Mesenchymal stem cell (in vitro differentiated cells and primary cell): ENCODE measurements around the gene CCDC171.
"Not testable (repeated sequence)": the region's sequence is repeated elsewhere in the genome, so short reads cannot be mapped to it uniquely, and the experiment has no call there.

Experiments
- DNase-seq: peaks from one replicate; pipeline ENCODE4 v3.0.0-alpha.2; 2013
- H2AFZ ChIP-seq: one replicate; pipeline ENCODE4 v1.6.1; 2013; ENCODE audit warnings: low read depth, mild to moderate bottlenecking, control low read depth, inconsistent platforms, low read length, moderate library complexity
- H2AK5ac ChIP-seq: 2 replicates; pipeline ENCODE4 v1.6.1; 2013; ENCODE audit warnings: low read length, moderate library complexity, mild to moderate bottlenecking, inconsistent platforms; ENCODE audit not compliant: severe bottlenecking
- H2BK120ac ChIP-seq: one replicate; pipeline ENCODE4 v1.6.1; 2013; ENCODE audit warnings: low read depth, mild to moderate bottlenecking, inconsistent platforms, low read length, moderate library complexity
- H2BK12ac ChIP-seq, 2 experiments: one replicate each; pipeline ENCODE4 v1.6.1; 2013; ENCODE audit warnings: inconsistent platforms in 2 of 2, low read length in 2 of 2, mild to moderate bottlenecking in 2 of 2, moderate library complexity in 2 of 2, control low read depth in 1 of 2
- H2BK15ac ChIP-seq: one replicate; pipeline ENCODE4 v1.6.1; 2013; ENCODE audit warnings: mild to moderate bottlenecking, low read depth, inconsistent platforms; ENCODE audit not compliant: poor library complexity, severe bottlenecking
- H2BK5ac ChIP-seq: 2 replicates; pipeline ENCODE4 v1.6.1; 2013; ENCODE audit warnings: low read depth, mild to moderate bottlenecking, low read length, control low read depth, inconsistent platforms; ENCODE audit not compliant: poor library complexity, severe bottlenecking
- H3K14ac ChIP-seq, 2 experiments: one replicate each; pipeline ENCODE4 v1.6.1; 2013; ENCODE audit warnings: inconsistent platforms in 2 of 2, low read length in 2 of 2, control low read depth in 1 of 2, mild to moderate bottlenecking in 1 of 2, moderate library complexity in 1 of 2
- H3K18ac ChIP-seq, 2 experiments: one replicate each; pipeline ENCODE4 v1.6.1; 2013; ENCODE audit warnings: inconsistent platforms in 2 of 2, low read length in 2 of 2, control low read depth in 1 of 2, low read depth in 1 of 2, mild to moderate bottlenecking in 1 of 2
- H3K23ac ChIP-seq, 2 experiments: one replicate each; pipeline ENCODE4 v1.6.1; 2013; ENCODE audit warnings: inconsistent platforms in 2 of 2, low read length in 2 of 2, mild to moderate bottlenecking in 2 of 2, moderate library complexity in 2 of 2, control low read depth in 1 of 2
- H3K27ac ChIP-seq: 2 replicates; pipeline ENCODE4 v1.5.1; 2013; ENCODE audit warnings: mild to moderate bottlenecking, moderate library complexity, low read length, control low read depth, inconsistent platforms; ENCODE audit not compliant: poor library complexity, severe bottlenecking
- H3K27me3 ChIP-seq, 2 experiments: 2 replicates each; pipeline versions ENCODE4 v1.6.1 to v1.7.0; 2013; ENCODE audit warnings: low read length in 2 of 2, mild to moderate bottlenecking in 2 of 2, moderate library complexity in 2 of 2, control low read depth in 1 of 2, inconsistent platforms in 1 of 2; ENCODE audit not compliant: control insufficient read depth in 1 of 2, insufficient read depth in 1 of 2
- H3K36me3 ChIP-seq, 2 experiments: 2 replicates each; pipeline versions ENCODE4 v1.6.1 to v1.7.0; 2013; ENCODE audit warnings: low read length in 2 of 2, control low read depth in 1 of 2, inconsistent platforms in 1 of 2, low read depth in 1 of 2, mild to moderate bottlenecking in 1 of 2; ENCODE audit not compliant: insufficient read depth in 2 of 2, control insufficient read depth in 1 of 2
- H3K4ac ChIP-seq, 2 experiments: one replicate each; pipeline ENCODE4 v1.6.1; 2013; ENCODE audit warnings: inconsistent platforms in 2 of 2, low read length in 2 of 2, mild to moderate bottlenecking in 2 of 2, moderate library complexity in 2 of 2, control low read depth in 1 of 2, low read depth in 1 of 2
- H3K4me1 ChIP-seq: 2 replicates; pipeline ENCODE4 v1.6.1; 2013; ENCODE audit warnings: low read depth, low read length, control low read depth; ENCODE audit not compliant: control insufficient read depth, insufficient read depth
- H3K4me2 ChIP-seq: 2 replicates; pipeline ENCODE4 v1.6.1; 2013; ENCODE audit warnings: low read length, mild to moderate bottlenecking, inconsistent platforms; ENCODE audit not compliant: poor library complexity, severe bottlenecking
- H3K4me3 ChIP-seq, 2 experiments: 2 replicates each; pipeline versions ENCODE4 v1.5.1 to v1.7.0; 2013; ENCODE audit warnings: low read length in 2 of 2, mild to moderate bottlenecking in 2 of 2, control low read depth in 1 of 2, low read depth in 1 of 2; ENCODE audit not compliant: insufficient read depth in 1 of 2
- H3K79me1 ChIP-seq: replicated peaks from 2 replicates; pipeline ENCODE4 v1.6.1; 2013; ENCODE audit warnings: mild to moderate bottlenecking, control low read depth, low read length, inconsistent platforms; ENCODE audit not compliant: poor library complexity, severe bottlenecking
- H3K9ac ChIP-seq: 2 replicates; pipeline ENCODE4 v1.7.0; 2013; ENCODE audit warnings: mild to moderate bottlenecking, low read length, moderate library complexity
- H3K9me3 ChIP-seq: 2 replicates; pipeline ENCODE4 v1.7.0; 2013; ENCODE audit warnings: mild to moderate bottlenecking, low read length; ENCODE audit not compliant: control insufficient read depth
- H4K8ac ChIP-seq: one replicate; pipeline ENCODE4 v1.6.1; 2013; ENCODE audit warnings: inconsistent platforms, mild to moderate bottlenecking, low read length, moderate library complexity
- H4K91ac ChIP-seq: one replicate; pipeline ENCODE4 v1.6.1; 2013; ENCODE audit warnings: mild to moderate bottlenecking, low read length, inconsistent platforms
- WGBS: methylation state at CpG from one replicate; pipeline ENCODE4 v1.1.7; 2013; ENCODE audit warnings: mixed read lengths; 5-methylcytosine and 5-hydroxymethylcytosine counted together

The CCDC171 gene

DNA sequence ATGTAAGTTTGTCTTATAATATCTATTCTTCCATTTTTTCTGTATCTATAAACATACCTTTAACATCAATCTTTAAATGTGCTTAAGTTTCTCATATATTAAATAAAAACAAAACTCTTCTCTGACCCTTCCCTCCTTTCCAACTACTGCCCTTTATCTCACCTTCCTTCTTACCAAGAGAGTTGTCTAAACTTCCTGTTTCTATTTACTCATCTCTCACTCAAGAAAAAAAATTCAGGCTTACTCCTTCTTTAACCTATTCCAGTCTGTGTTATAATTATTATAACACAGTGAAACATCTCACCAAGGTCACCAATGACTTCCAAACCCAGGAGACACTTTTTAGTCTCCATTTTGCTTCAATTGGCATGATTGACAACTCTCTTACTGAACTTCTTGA lies 140.9 kb downstream of the CCDC171 start:
- Histone ChIP-seq H3K27ac (no peak overlapping the region), H4K8ac (no peak overlapping the region), H3K18ac (no peak overlapping the region), H2BK12ac (no peak overlapping the region), H3K4me2 (no peak overlapping the region), H2BK5ac (no peak overlapping the region), H3K23ac (no peak overlapping the region), H3K9ac (no peak overlapping the region), H3K4ac (no peak overlapping the region), H2AK5ac (no peak overlapping the region), H3K36me3 (no peaks in the 10 kb centered on the region), H3K4me3 (no peak overlapping the region), H3K4me1 (no peaks in the 10 kb centered on the region), H3K27me3 (no peaks in the 10 kb centered on the region), H3K79me1 (no peaks in the 10 kb centered on the region), H3K14ac (no peak overlapping the region), H2BK15ac (no peak overlapping the region), H3K9me3 (no peaks in the 10 kb centered on the region), H4K91ac (no peak overlapping the region), H2BK120ac (no peak overlapping the region), H2AFZ (no peak overlapping the region)
- no peak for DNase-seq

- no peaks in the 10 kb centered on the region for H3K27me3 ChIP-seq
- H2BK12ac ChIP-seq = peak overlapping the region; percentile 2 to 44
- H3K4me3 ChIP-seq = no peak overlapping the region
- no peak overlapping the region for H2BK120ac ChIP-seq
- H2AFZ ChIP-seq = no peak overlapping the region
- 24% methylated on average over 1 of the region's 1 CpG for WGBS
- H3K36me3 ChIP-seq = no peaks in the 10 kb centered on the region
- H4K8ac ChIP-seq = no peak overlapping the region
- no peak overlapping the region for H3K4me2 ChIP-seq
- H2BK5ac ChIP-seq = no peak overlapping the region
- no peaks in the 10 kb centered on the region for H3K4me1 ChIP-seq
- no peaks in the 10 kb centered on the region for H3K9me3 ChIP-seq
- no peak overlapping the region for H3K14ac ChIP-seq
- H3K23ac ChIP-seq = no peak overlapping the region
- H3K27ac ChIP-seq = no peak overlapping the region
- H2BK15ac ChIP-seq = no peak overlapping the region
- peak; percentile 65 for DNase-seq
- no peak overlapping the region for H3K4ac ChIP-seq
- no peak overlapping the region for H3K9ac ChIP-seq
- no peak overlapping the region for H2AK5ac ChIP-seq
- no peaks in the 10 kb centered on the region for H3K79me1 ChIP-seq
- H3K18ac ChIP-seq = peak overlapping the region in 1 of 2 experiments; percentile 1
- H4K91ac ChIP-seq = no peak overlapping the region
Observed at GRCh38 chr9:15696979-15697378, 144.1 kb downstream of the CCDC171 start.

DNA sequence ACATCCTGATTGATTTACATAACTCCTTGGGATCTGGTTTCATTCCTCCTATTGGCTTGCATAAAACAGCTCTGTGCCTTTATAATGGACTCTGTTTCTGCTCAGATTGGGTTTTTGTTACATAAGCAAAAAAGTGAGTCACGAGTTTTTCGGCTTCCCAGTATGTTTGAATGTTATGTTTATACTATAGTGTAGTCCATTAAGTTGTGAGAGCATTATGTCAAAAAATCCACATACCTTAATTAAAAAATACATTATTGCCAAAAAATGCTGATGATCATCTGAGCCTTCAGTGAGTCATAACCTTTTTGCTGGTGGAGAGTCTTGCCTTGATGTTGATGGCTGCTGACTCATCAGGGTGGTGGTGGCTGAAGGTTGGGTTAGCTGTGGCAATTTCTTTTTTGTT lies 144.6 kb downstream of the CCDC171 start:
- Histone ChIP-seq H2BK5ac (no peak overlapping the region), H3K9ac (no peak overlapping the region), H2BK15ac (no peak overlapping the region), H3K4ac (no peak overlapping the region), H3K4me1 (no peaks in the 10 kb centered on the region), H3K4me3 (no peak overlapping the region), H3K36me3 (no peaks in the 10 kb centered on the region), H4K91ac (no peak overlapping the region), H3K27ac (no peak overlapping the region), H3K4me2 (no peak overlapping the region), H2BK120ac (no peak overlapping the region), H3K79me1 (no peaks in the 10 kb centered on the region), H2AFZ (no peak overlapping the region), H3K18ac (no peak overlapping the region), H2AK5ac (no peak overlapping the region), H3K9me3 (no peaks in the 10 kb centered on the region), H3K14ac (no peak overlapping the region), H4K8ac (no peak overlapping the region), H3K27me3 (no peaks in the 10 kb centered on the region), H3K23ac (no peak overlapping the region), H2BK12ac (no peak overlapping the region)
- peak; percentile 79 for DNase-seq
- no CpG with 5 or more reads among the region's 2 CpGs for WGBS

GRCh38 chr9:15699876-15700559 lies 147.2 kb downstream of the CCDC171 start:
- 93% methylated on average over 27 of the region's 36 CpGs for WGBS
- not testable (repeated sequence) for H3K27ac ChIP-seq, H3K9me3 ChIP-seq, H3K79me1 ChIP-seq, H2BK15ac ChIP-seq, H2BK12ac ChIP-seq, H3K14ac ChIP-seq, H3K36me3 ChIP-seq, H2BK120ac ChIP-seq, H2BK5ac ChIP-seq, H4K91ac ChIP-seq, H2AK5ac ChIP-seq, H3K4me1 ChIP-seq, H3K27me3 ChIP-seq, H3K23ac ChIP-seq, H3K4me2 ChIP-seq, H4K8ac ChIP-seq, H2AFZ ChIP-seq, H3K4ac ChIP-seq, DNase-seq, H3K18ac ChIP-seq, H3K4me3 ChIP-seq, H3K9ac ChIP-seq
